ENCODE results near the gene DNAH5.

GRCh38 chr5:13698885-13699284 is 245.6 kb downstream of the DNAH5 start:
- TF ChIP-seq, protein P1, sequence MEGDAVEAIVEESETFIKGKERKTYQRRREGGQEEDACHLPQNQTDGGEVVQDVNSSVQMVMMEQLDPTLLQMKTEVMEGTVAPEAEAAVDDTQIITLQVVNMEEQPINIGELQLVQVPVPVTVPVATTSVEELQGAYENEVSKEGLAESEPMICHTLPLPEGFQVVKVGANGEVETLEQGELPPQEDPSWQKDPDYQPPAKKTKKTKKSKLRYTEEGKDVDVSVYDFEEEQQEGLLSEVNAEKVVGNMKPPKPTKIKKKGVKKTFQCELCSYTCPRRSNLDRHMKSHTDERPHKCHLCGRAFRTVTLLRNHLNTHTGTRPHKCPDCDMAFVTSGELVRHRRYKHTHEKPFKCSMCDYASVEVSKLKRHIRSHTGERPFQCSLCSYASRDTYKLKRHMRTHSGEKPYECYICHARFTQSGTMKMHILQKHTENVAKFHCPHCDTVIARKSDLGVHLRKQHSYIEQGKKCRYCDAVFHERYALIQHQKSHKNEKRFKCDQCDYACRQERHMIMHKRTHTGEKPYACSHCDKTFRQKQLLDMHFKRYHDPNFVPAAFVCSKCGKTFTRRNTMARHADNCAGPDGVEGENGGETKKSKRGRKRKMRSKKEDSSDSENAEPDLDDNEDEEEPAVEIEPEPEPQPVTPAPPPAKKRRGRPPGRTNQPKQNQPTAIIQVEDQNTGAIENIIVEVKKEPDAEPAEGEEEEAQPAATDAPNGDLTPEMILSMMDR (IDR thresholded peaks at IDR 0.05), result no peak
- no peak for TF ChIP-seq POLR2A (IDR thresholded peaks at IDR 0.05)

Data from stomach (tissue), 4 donors.